Sciatic nerve (tissue), 2 donors: ENCODE results near the gene SLC17A3. TPM values are rescaled to one million over a fixed set of nuclear protein-coding genes. Genes with fewer than 3 reads are reported as not detected.

Source experiments
- ATAC-seq: fragments of 200-7000 bp; cut with Tn5 transposase; one replicate; pipeline ENCODE4 v1.9.1; 2020; ENCODE audit warnings: mild to moderate bottlenecking, moderate library complexity
- DNase-seq: peaks from one replicate; pipeline ENCODE4 v3.0.0-alpha.2; 2020; ENCODE audit warnings: low spot score
- intact Hi-C: fragments of 100-400 bp; cut with DNase I; formaldehyde crosslinking; loops from one replicate; pipeline ENCODE4 v1.14.2; 2022
- total RNA-seq: library from RNA; stranded (reverse); fragmentation: NEBNext Ultra II Directional; extraction: Animal tissue kit (Norgen Biotek cat#: 25700); gene quantifications from one replicate; pipeline ENCODE4 v1.2.1, GENCODE V29; 2021
- donor health status: DM: no; HTN: no; CAD: no.
- donor health status: DM: no; HTN: no; CAD: no.

Gene SLC17A3, protein sequence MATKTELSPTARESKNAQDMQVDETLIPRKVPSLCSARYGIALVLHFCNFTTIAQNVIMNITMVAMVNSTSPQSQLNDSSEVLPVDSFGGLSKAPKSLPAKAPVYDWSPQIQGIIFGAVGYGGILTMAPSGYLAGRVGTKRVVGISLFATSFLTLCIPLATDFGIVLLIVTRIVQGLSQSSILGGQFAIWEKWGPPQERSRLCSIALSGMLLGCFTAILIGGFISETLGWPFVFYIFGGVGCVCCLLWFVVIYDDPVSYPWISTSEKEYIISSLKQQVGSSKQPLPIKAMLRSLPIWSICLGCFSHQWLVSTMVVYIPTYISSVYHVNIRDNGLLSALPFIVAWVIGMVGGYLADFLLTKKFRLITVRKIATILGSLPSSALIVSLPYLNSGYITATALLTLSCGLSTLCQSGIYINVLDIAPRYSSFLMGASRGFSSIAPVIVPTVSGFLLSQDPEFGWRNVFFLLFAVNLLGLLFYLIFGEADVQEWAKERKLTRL
- total RNA-seq, result not detected

DNA sequence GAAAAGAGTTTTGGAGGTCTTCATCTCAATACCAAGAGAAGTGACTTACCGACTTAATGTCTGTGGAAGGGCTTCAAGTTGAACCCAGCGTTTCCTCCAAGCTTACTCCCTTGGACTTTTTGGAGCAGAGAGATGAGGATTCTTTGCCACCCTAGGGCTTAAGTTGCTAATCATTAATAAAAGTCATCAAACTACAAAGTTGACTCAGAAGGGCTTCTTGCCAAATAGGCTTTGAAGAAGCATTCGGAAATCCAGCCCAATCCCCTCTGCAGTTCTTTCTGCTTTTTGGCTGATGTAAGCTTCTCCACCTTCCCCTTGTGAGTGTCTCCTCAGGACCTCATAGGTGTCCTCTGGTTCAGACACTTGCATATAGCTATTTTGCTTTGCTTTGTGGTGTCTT, at the start of gene SLC17A3:
TSS of gene SLC17A3 (minus strand) at position 126 of the 400 bp plus-strand sequence. CDS start 5,856 bp downstream, outside the sequence.
- no peak for ATAC-seq
- no peak for DNase-seq
- intact Hi-C loops, result no loop called here

DNA sequence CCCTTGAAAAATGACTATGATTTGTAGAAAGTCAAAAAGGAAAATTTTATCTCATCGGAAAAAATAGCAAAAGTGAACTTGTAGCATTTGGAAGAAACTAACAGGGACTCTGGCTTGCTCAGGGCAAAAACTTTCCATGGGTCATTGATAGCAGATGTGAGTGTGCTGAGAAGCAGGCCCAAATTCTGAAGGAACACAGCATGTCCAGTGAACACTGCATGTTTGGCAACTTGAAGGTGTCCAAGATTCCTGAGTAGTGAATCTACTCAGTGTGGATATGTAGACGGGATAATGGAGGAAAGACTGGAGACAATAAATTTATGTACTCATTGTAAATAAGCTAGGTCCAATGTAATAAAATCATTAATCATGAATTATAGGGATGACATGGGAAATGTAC, 48.3 kb upstream of the SLC17A3 start:
- ATAC-seq, result peak; percentile 90
- intact Hi-C loops, result no loop called here
- no peak for DNase-seq

DNA sequence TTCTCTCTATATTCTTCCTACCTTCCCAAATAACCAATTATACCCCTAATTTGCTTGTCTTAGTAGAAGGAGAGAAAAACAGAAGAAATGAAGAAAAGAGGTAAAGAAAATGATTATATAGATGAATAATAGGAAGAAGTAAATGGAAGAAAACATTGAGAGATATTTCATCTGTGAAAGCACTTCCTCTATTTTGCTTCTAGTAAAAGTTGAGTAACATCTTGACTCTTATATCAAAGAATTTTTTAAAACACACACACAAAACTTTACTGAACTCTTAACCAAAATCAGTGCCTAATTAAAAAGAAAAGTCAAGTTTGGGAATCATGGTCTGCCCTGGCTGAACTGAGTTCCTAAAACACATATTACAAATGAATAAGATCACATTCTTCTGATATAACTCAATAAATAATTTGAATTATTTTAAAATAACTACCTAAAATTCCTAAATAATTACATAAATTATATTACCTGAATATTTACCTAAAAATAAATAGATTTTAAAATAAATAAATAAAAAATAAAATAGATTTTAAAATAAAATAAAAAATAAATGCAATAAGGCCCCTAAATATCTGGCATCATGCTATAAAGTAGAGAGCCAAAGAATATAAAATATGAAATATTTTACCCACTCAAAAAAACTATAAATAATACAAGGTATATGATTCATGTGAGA, 47.6 kb upstream of the SLC17A3 start:
- no peak for ATAC-seq
- no peak for DNase-seq
- intact Hi-C loops, result no loop called here

DNA sequence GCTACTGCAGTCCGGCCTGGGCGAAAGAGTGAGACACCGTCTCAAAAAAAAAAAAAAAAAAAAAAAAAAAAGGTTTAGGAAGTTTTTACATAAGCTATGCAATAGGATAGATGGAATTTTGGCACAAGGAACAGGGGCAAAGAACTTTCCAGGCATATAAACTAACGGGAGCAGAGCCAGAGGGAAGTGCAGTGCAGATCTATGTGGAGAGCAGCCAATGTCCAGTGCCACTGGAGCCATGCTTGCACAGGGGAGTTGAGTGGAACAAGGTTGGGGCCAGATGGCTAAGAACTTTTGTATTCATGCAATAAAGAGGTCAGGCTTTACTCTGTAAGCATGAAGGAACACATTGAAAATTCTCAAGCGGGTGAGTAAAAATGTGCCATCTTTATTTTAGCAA, 45.6 kb upstream of the SLC17A3 start:
- intact Hi-C loops, result no loop called here
- DNase-seq (no peak), ATAC-seq (no peak)

DNA sequence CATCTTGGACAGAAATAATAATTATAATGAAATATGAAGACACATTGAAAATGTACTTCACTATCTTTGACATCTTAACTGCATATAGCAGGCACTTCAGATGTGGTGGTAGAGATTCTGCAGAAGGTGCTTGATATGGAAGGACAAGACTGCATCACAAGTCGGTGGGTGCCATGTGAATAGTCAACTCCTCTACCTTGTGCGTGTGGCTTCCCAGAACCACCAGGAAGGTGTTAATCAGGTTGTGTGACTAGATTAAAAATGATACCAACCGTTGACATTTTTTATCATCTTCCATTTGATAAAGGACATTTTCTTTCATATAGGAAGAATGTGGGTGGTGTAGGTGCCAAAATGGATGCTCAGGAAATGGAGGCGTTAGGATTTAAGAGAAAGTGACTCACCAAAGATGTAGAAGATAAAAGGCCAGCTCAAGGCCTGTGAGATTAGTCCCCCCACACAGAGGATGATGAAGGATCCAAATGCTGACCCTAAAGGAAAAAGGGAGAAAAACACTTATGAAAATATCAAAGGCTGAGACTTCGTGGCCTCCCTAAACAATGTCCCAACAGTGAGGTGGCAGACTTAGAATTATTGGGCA, 44.1 kb upstream of the SLC17A3 start:
- ATAC-seq, result no peak
- DNase-seq, result no peak
- intact Hi-C loops, result no loop called here

DNA sequence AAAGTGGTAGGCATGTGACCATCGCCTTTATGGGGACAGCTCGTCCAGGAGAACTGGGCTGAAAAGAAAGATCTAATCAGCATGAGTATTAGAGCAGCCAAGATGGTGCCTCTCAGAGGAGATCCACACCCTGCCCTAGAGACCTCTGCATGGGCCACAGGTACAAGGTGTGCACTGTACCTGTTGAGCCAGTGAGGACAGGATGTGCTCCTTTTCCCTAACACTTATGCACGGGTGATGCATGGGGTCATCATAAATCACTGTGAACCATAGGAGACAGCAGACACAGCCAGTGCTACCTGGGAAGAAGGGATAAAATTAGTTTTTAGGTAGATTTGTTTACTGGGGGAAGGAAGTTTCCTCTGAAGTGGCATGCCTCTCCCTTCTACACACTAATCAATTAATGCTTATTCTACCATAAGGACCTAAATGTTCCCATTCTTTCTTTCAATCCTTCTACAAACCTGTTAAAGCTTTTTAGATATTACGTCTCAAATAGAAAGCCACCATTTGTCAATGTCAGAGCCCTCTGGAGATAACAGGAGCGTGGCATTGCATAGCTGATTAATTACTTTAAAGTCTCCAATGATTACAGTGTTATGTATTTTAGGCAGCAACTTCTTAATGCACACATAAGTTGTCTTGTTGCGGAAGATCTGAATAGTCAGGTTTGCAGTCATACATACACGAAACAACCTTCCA, 42.9 kb upstream of the SLC17A3 start:
- ATAC-seq (no peak), DNase-seq (no peak)
- intact Hi-C loops, result no loop called here

DNA sequence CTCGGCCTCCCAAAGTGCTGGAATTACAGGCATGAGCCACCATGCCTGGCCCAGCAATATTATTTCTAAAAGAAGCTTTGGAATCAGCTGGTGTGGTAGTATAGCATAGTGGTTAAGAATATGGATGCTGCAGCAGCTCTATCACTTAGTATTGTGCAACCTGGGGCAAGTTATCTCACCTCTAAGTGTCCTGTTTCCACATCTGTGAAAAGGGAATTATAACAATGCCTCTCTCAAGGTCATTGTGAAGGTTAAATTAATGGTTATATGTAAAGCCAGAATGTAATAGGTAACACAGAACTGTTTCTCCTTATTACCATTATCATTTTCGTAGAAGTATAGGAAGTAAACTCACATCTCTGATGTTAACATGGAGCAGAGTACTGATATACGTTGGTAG, 42.3 kb upstream of the SLC17A3 start:
- no peak for DNase-seq
- intact Hi-C loops, result no loop called here
- ATAC-seq, result no peak

DNA sequence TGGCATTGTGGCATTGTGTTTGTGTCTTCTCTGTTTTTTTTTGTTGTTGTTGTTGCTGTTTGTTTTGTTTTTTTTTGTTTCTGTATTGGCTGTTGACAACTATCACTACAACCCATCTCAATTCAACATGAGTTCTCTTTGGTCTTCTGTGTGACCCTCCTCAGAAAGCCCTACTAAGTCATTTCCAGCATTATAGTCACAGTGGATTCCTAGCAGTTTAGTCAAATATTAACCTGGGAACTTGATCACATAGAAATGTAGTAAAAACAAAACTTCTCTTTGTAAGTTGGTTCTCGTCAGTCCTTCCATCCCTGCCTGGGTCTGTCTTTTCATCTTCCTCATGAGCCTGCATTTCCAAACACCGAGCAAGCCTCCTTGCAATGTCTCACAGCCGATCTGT, 39.7 kb upstream of the SLC17A3 start:
- no peak for ATAC-seq
- intact Hi-C loops, result no loop called here
- DNase-seq, result no peak

DNA sequence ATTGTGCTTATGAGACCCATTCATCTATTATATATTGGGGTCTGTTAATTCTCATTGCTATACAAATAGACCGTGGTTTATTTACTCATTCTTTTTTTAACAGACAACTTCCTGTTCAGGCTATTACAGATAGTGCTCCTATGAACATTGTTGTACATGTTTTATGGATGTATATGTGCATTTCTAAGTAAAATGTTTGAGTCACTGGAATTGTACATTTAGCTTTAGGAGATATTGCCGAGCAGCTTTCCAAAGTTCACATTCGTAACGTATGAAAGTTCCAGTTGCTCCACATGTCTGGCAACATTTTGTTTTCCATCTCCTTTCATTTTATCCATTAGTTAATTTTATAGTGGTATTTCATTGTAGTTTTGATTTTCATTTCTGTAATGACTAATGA, 37.3 kb upstream of the SLC17A3 start:
- no peak for ATAC-seq

DNA sequence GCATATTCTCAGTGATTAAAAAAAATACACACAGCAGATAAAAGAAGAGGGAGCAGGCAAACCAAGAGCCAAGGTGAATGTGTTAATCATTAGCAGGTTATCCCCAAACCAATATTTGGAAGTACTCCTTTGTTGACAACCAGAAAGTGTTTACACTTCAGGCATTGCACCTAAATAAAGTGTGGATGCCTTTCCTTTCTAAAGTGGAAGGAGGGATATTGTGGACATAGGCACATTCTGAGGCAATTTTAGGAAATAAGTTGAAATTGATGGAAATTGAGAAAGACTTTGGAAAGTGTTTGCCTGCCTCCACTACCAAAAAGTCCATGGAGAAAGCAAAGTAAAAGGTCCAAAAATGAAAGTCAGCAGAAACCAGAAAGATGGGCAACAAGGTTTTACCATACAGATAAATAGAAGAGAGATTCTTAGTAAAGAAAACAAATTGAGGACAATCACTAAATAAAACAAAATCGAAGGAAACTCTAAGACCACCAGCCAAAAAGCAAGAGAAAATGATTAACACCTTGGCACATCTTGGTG, 33.5 kb upstream of the SLC17A3 start:
- DNase-seq (no peak), ATAC-seq (no peak)
- intact Hi-C loops, result no loop called here

More for the DNA sequence above, 37.3 kb upstream of the SLC17A3 start:
- DNase-seq, result no peak
- intact Hi-C loops, result no loop called here

DNA sequence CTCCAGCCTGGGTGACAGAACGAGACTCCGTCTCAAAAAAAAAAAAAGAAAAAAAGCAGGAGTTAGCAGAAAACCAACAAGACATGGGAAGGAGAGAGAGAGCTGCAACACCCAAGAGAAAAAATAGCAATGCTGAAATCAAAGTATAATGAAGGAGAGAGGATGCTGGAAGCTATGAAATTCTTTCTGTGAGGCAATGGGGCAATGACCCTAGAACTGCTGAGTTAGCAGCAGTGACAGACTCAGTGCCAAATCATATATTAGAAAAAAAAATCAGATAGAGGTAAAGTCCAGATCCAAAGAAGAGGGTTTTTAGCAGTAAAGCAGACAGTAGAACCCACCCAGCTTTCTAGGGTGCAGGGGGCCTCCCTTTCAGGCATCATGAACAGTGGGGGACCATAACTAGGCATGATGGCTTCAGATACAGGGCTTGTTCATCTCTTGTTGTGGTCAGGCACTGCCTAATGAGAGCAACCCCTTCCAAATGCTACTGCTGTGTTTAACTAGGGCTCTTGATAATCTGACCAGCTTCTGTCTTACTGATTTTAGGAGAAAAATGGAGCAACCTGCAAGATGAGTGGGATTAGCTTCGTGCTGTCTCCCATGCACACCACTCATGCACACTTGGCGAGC, 29.5 kb upstream of the SLC17A3 start:
- DNase-seq (no peak), ATAC-seq (no peak)
- intact Hi-C loops, result no loop called here

DNA sequence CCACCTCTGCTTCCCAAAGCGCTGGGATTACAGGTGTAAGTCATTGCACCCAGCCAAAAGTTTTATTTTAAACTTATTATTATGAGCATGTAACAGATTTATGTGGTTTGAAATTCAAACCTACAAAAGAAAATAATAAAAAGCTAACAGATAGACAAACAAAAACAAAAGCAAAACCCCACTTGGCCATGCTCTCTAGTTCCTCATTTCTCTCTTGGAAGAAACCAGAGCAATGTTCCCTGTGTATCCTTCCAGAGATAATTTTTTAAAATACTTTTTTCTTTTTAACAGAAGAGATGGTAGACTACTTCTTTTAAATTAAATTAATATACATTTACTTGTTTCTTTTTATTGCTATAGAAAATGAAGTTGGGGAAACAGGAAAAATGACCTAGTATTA, 28.0 kb upstream of the SLC17A3 start:
- ATAC-seq, result no peak
- DNase-seq, result no peak
- intact Hi-C loops, result no loop called here

DNA sequence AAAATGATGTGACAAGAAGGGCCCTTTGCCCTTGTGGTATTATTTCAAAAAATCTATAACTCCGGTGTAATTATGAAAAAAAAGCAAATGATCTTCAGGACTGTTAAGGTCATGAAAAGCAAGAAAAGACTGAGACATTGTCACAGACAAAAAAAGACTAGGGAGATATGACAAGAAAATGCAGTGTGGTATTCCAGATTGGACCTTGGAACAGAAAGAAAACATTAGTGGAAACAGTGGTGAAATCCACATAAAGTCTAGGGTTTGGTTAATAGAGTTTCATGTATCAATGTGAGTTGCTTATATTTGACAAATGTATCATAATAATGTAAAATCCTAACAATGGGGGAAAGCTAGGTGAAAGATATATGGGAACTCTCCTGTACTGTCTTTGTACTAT, 26.8 kb upstream of the SLC17A3 start:
- ATAC-seq (no peak), DNase-seq (no peak)
- intact Hi-C loops, result no loop called here

DNA sequence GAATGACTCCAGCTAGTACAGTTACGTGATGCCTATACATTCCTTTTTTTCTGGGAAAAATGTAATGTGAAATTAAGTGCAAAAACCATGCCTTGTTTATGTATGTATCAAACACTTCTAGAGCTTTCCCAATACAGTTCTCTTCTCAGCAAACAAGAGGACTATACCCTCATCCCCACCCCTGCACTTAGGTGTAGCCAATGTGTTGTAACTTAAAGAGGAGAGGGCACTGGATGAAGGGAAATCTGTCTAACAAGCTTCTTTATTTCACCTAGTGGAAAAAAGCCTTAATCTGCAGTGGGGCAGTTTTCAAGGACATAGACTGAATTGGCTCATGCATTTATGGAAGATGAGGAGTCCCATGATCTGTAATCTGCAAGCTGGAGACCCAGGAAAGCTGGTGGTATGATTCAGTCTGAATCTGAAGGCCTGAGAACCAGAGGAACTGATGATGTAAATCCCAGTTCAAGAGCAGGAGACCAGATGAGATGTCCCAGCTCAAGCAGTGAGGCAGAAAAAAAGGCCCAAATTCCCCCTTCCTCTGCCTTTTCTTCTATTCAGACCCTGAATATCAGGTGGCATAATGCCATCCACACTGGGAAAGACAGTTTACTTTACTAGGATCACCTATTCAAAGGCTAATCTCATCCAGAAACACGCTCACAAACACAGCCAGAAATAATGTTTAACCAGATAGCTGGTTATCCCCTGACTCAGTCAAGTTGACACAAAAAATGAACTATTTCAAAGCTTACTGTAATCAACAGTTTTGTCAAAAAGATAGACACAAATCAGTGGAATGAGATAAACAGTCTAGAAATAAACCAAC, 25.8 kb upstream of the SLC17A3 start:
- intact Hi-C loops, result no loop called here
- DNase-seq (no peak), ATAC-seq (no peak)

DNA sequence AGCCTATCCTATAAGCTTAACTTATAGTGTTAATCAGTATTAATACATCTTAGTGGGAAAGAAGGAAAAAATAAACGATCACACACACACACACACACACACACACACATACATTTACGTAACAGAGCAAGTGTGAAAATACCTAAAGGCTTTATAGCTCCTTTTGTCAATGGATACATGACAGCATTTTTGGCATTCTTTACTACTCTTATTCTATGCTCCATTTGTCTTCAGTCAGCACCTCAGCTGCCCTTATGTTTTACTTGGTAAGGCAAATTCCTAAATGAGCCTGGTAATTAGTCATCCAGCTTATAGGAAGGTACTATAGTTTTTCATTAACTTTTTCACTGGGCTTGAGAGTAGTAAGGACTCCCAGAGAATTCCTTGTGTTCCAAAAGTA, 25.1 kb upstream of the SLC17A3 start:
- no peak for ATAC-seq
- intact Hi-C loops, result no loop called here

DNA sequence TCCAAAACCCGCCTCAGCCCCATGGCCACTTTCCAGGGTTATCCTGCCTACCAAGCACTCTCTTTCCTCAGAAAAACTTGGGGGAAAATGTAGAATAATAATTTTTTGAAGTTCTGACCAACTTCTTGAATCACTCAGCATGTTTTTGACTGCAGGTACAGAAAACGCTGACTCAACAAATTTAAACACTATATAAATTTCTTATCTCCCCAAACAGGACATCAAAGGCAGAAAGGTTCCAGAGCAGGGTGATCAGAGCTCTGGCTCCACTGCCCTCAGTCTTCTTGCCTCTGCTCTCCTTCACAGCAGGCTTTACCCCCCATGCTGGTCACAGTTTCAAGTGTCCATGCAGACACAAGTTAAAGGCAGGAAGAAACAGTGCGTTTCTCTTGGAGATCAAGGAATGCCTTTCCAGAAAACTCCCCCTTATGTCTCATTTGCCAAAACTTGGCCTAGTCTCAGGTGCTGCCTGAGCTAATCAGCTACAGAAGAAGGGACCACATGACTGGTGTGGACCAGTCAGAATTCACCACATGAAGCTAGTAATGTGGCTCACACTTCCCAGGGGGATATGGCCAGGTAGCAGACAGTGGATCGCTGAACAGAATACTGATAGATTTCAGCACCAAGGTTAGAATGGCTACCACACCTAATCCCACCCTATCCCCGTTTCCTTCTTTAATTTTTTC, 24.4 kb upstream of the SLC17A3 start:
- no peak for ATAC-seq
- intact Hi-C loops, result no loop called here
- DNase-seq, result no peak

More for the DNA sequence above, 25.1 kb upstream of the SLC17A3 start:
- DNase-seq, result no peak

DNA sequence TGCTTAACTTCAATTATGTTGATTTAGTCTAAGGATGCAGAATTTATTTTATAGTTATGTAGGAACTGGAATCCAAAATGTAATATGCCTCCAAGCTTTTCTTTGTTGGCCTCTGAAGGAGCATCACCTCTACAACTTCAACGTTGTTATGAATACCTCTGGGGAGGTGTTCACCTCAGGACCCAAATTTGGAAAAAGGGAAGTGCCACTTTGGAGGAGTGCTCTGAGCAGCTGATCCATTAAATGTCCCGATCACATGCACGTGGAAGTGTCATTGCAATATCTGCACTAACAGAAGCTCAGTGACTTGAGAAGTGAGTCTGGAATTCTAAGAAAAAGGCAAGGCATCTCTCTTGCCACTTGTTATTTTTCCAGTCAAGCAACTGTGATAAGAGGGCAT, 22.2 kb upstream of the SLC17A3 start:
- DNase-seq (no peak), ATAC-seq (no peak)
- intact Hi-C loops, result no loop called here
